ENCODE data around the gene PGLYRP2. TPM values are rescaled to one million over a fixed set of nuclear protein-coding genes. Genes with fewer than 3 reads are reported as not detected.
A peak's percentile ranks its signal among the peaks of the same experiment; 100 is the strongest.

PGLYRP2 gene
- total RNA-seq, 2 experiments from 2014 or later = not detected

DNA sequence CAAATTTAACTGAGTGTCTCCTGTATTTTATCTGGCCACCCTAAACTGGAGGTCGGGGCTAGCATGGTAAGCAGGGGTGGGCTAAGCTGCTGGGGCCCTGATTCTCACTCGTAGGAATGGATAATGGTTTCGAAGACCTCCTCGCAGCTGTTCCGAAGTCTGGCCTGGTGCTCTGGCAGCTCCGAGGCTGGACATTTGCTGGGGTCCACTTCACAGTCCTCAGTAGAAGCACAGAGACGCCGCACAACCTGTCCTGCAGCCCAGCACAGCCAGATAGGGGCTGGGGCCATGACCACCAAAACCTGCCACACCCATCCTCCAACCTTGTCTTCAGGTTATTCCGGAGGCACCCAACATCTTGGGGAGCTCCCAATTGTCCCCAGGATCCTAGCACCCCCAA is 23.3 kb downstream of the PGLYRP2 start:
- no peak overlapping the region for H3K27ac Mint-ChIP-seq
- peaks cover 91% of the 10 kb centered on the region for H3K36me3 ChIP-seq (ENCODE audit: insufficient read depth, low read length)
- no peak overlapping the region for H3K4me3 Mint-ChIP-seq

DNA sequence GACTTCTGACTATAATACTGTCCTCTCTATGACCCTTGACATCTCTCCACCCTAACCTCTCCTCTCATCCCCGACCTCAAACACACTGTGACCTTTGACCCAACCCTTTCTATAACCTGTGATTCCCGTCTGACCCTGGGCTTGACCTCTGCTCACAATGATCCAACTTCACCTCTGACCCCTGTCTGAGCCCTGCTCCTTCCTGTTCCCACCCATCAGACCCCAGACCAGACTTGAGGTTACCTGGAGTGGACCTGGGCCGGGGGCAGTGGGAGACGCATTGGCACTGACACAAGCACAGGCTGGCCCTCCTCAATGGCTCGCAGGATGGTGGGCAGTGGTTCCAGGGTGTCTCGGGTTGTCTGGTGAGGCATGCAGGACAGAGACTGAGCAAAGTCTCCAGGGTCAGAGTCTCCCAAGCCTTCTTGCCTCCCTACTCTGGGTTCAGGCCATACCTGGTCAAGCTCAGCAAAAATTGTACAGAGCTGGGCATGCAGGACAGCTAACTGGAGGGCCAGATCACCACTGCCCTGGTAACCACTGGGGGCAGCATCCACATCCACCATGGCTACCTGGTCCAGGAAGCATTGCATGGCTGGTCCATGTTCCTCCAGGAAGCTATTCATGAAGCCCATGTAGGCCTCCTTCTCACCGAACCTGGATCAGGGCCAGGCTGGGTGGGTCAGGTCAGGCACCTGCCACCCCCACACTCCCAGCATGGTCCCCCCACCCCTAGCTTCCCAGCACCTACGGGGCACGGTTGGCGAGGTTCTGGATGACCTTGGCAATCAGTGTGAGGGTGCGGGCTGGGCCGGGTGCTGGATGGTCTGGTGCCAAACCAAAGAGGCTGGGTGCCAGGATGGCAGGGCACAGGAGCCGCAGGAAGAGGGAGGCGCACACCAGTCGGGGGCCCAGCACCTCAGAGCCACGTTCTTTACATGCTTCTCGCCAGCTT is 25.1 kb downstream of the PGLYRP2 start:
- H3K9me3 Mint-ChIP-seq = no peaks in the 10 kb centered on the region
- peaks cover 29% of the 10 kb centered on the region for H3K4me1 Mint-ChIP-seq (ENCODE audit: low read depth)
- intact Hi-C loops (cut with DNase I, micrococcal nuclease) = loop anchor here in 1 of 2 experiments (5.0 kb wide), 1 partner anchor 37 kb away; the partner anchor contains the start of gene AKAP8L
- CTCF ChIA-PET = interaction anchor here (0.6 to 1.6 kb wide), 3 partner anchors 35 to 100 kb away, joined by 4 to 5 read pairs (median 4); no protein-coding TSS in a partner anchor
- H3K36me3 Mint-ChIP-seq (ENCODE audit: low read depth) = peaks cover 64% of the 10 kb centered on the region
- H3K4me3 ChIP-seq (ENCODE audit: low read length) = no peak overlapping the region
- H3K27me3 ChIP-seq (ENCODE audit: control insufficient read depth in 1 of 2, insufficient read depth in 2 of 2, low read length in 2 of 2) = no peaks in the 10 kb centered on the region
- DNase-seq = no peak
- POLR2A ChIA-PET = interaction anchor here (0.8 to 3.1 kb wide), 5 partner anchors 9 to 74 kb away, joined by 4 to 11 read pairs (median 5); partner anchors contain the start of genes AKAP8 and AKAP8L
- H3K4me3 Mint-ChIP-seq = no peak overlapping the region
- no peak for ATAC-seq (ENCODE audit: poor library complexity)
- H3K27ac Mint-ChIP-seq = no peak overlapping the region
- TF ChIP-seq, protein P1, sequence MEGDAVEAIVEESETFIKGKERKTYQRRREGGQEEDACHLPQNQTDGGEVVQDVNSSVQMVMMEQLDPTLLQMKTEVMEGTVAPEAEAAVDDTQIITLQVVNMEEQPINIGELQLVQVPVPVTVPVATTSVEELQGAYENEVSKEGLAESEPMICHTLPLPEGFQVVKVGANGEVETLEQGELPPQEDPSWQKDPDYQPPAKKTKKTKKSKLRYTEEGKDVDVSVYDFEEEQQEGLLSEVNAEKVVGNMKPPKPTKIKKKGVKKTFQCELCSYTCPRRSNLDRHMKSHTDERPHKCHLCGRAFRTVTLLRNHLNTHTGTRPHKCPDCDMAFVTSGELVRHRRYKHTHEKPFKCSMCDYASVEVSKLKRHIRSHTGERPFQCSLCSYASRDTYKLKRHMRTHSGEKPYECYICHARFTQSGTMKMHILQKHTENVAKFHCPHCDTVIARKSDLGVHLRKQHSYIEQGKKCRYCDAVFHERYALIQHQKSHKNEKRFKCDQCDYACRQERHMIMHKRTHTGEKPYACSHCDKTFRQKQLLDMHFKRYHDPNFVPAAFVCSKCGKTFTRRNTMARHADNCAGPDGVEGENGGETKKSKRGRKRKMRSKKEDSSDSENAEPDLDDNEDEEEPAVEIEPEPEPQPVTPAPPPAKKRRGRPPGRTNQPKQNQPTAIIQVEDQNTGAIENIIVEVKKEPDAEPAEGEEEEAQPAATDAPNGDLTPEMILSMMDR (IDR thresholded peaks at IDR 0.05) = no peak
- H3K27me3 Mint-ChIP-seq = no peaks in the 10 kb centered on the region
- H3K9me3 ChIP-seq (ENCODE audit: control insufficient read depth in 1 of 2, insufficient read depth in 1 of 2, low read length in 2 of 2) = no peaks in the 10 kb centered on the region
- H3K27ac ChIP-seq (ENCODE audit: low read depth in 1 of 2, low read length in 2 of 2) = peak overlapping the region in 1 of 2 donors; percentile 21
- peaks cover 75% of the 10 kb centered on the region for H3K36me3 ChIP-seq (ENCODE audit: insufficient read depth, low read length)
- peaks cover 33% of the 10 kb centered on the region for H3K4me1 ChIP-seq (ENCODE audit: insufficient read depth, low read length)

More for the DNA sequence above, 23.3 kb downstream of the PGLYRP2 start:
- H3K9me3 Mint-ChIP-seq = no peaks in the 10 kb centered on the region
- Histone ChIP-seq H3K9me3 (ENCODE audit: control insufficient read depth in 1 of 2, insufficient read depth in 1 of 2, low read length in 2 of 2) (no peaks in the 10 kb centered on the region), H3K27me3 (ENCODE audit: control insufficient read depth in 1 of 2, insufficient read depth in 2 of 2, low read length in 2 of 2) (no peaks in the 10 kb centered on the region), H3K27ac (ENCODE audit: low read depth in 1 of 2, low read length in 2 of 2) (peak overlapping the region in 1 of 2 donors; percentile 21), H3K4me3 (ENCODE audit: low read length) (no peak overlapping the region), H3K4me1 (ENCODE audit: insufficient read depth, low read length) (peaks cover 40% of the 10 kb centered on the region)
- ChIA-PET CTCF (interaction anchor here (1.6 kb wide), 1 partner anchor 37 kb away, joined by 4 read pairs; no protein-coding TSS in a partner anchor), POLR2A (interaction anchor here (2.3 to 3.1 kb wide), 2 partner anchors 11 to 37 kb away, joined by 9 read pairs; partner anchors contain the start of gene AKAP8L)
- TF ChIP-seq, protein P1 (IDR thresholded peaks at IDR 0.05) = no peak
- DNase-seq (no peak), ATAC-seq (ENCODE audit: poor library complexity) (no peak)
- peaks cover 25% of the 10 kb centered on the region for H3K4me1 Mint-ChIP-seq (ENCODE audit: low read depth)
- no peaks in the 10 kb centered on the region for H3K27me3 Mint-ChIP-seq
- H3K36me3 Mint-ChIP-seq (ENCODE audit: low read depth) = peaks cover 71% of the 10 kb centered on the region
- intact Hi-C loops (cut with DNase I, micrococcal nuclease) = no loop called here

DNA sequence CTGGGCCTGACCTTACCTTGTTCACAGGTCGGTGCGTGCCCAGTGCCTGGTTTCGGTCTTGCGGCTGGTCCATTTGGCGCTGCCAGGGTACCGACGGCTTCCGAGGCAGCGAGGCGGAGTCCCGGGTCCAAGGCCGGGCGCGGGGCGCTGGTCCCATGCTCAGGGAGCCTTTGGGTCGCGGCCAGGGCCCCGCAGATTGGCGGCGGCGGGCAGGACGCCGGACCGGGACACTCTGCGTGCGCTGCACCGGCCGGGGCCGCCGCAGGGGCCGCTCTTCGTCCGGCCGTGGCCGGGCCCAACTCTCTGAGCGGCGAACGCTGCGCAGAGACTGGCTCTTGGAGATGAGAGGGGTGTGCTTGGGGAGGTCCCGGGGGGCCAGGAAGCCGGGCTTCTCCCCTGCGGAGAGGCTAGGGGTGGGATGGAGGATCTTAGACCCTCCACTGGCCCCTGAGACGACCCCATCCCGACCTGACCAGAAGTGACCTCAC is 26.2 kb downstream of the PGLYRP2 start:
- ChIA-PET POLR2A (interaction anchor here (1.8 to 4.1 kb wide), 2 partner anchors 8 to 20 kb away, joined by 5 to 14 read pairs; no protein-coding TSS in a partner anchor), CTCF (no interaction called here)
- TF ChIP-seq, protein P1 (IDR thresholded peaks at IDR 0.05) = no peak
- DNase-seq (peak in 1 of 14 experiments; percentile 14), ATAC-seq (ENCODE audit: poor library complexity) (no peak)
- no peaks in the 10 kb centered on the region for H3K27me3 Mint-ChIP-seq
- no peak overlapping the region for H3K4me3 ChIP-seq (ENCODE audit: low read length)
- no peak overlapping the region for H3K27ac ChIP-seq (ENCODE audit: low read depth in 1 of 2, low read length in 2 of 2)
- H3K27ac Mint-ChIP-seq = no peak overlapping the region
- peaks cover 40% of the 10 kb centered on the region for H3K4me1 ChIP-seq (ENCODE audit: insufficient read depth, low read length)
- peaks cover 62% of the 10 kb centered on the region for H3K36me3 Mint-ChIP-seq (ENCODE audit: low read depth)
- H3K9me3 ChIP-seq (ENCODE audit: control insufficient read depth in 1 of 2, insufficient read depth in 1 of 2, low read length in 2 of 2) = no peaks in the 10 kb centered on the region
- H3K4me3 Mint-ChIP-seq = no peak overlapping the region
- H3K27me3 ChIP-seq (ENCODE audit: control insufficient read depth in 1 of 2, insufficient read depth in 2 of 2, low read length in 2 of 2) = no peaks in the 10 kb centered on the region
- peaks cover 65% of the 10 kb centered on the region for H3K36me3 ChIP-seq (ENCODE audit: insufficient read depth, low read length)
- intact Hi-C loops (cut with DNase I, micrococcal nuclease) = loop anchor here in 1 of 2 experiments (5.0 kb wide), 1 partner anchor 36 kb away; the partner anchor contains the start of gene AKAP8L
- peaks cover 36% of the 10 kb centered on the region for H3K4me1 Mint-ChIP-seq (ENCODE audit: low read depth)
- no peaks in the 10 kb centered on the region for H3K9me3 Mint-ChIP-seq

All from CD4-positive, alpha-beta T cell (primary cell).